PFSK-1 (cell line): Measurements from ENCODE around the gene ARHGEF7.

Source experiments
- FOXP2 ChIP-seq: optimal IDR thresholded peaks from 2 replicates; pipeline ENCODE3; 2011; ENCODE audit warnings: borderline replicate concordance, control low read depth, inconsistent platforms; ENCODE audit not compliant: insufficient read depth; ENCODE audit errors: extremely low read length, extremely low read depth
- POLR2AphosphoS5 ChIP-seq: IDR thresholded peaks from 2 replicates; pipeline ENCODE4 v1.6.1; 2012; ENCODE audit warnings: low read depth, mild to moderate bottlenecking, control low read depth, low read length, moderate library complexity
- REST ChIP-seq, 2 experiments: IDR thresholded peaks; 2 replicates each; pipeline versions ENCODE4 v1.6.1 to v1.8.0; 2011 to 2012; ENCODE audit warnings: low read depth in 2 of 2, low read length in 2 of 2, control low read depth in 1 of 2, inconsistent platforms in 1 of 2, mild to moderate bottlenecking in 1 of 2, moderate library complexity in 1 of 2; ENCODE audit not compliant: insufficient read depth in 1 of 2
- SIN3A ChIP-seq: IDR thresholded peaks from 2 replicates; pipeline ENCODE4 v1.6.1; 2012; ENCODE audit warnings: mild to moderate bottlenecking, low read length, moderate library complexity, borderline replicate concordance; ENCODE audit not compliant: insufficient read depth
- TAF1 ChIP-seq: IDR thresholded peaks from 2 replicates; pipeline ENCODE4 v1.6.1; 2012; ENCODE audit warnings: low read length, control low read depth, borderline replicate concordance; ENCODE audit not compliant: insufficient read depth

ARHGEF7 gene

DNA sequence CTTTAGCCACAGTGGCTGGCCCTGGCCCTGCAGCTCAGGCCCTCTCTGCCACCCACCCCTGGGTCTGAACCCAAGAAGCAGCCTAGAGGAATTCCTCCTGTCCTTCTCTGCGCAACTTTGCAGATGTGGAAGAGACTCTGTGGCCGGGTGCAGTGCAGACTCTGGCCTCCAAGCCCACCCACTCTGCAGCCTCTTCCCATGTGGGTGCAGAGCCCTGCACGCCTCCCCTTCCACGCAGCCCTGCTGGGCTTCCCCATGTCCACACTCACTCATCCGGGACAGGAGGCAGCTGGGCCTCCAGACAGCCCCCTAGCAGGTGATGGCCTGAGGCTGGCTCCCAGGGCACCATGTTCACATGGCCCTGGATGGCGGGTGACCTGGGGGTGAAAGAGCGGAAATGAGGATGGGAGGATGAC is 207.8 kb downstream of the ARHGEF7 start:
- no peak for TF ChIP-seq FOXP2
- no peak for TF ChIP-seq SIN3A
- no peak for TF ChIP-seq TAF1
- no peak for TF ChIP-seq REST (IDR thresholded peaks at IDR 0.05; ENCODE audit: insufficient read depth in 1 of 2, low read depth in 2 of 2, low read length in 2 of 2)
- no peak for TF ChIP-seq POLR2AphosphoS5

DNA sequence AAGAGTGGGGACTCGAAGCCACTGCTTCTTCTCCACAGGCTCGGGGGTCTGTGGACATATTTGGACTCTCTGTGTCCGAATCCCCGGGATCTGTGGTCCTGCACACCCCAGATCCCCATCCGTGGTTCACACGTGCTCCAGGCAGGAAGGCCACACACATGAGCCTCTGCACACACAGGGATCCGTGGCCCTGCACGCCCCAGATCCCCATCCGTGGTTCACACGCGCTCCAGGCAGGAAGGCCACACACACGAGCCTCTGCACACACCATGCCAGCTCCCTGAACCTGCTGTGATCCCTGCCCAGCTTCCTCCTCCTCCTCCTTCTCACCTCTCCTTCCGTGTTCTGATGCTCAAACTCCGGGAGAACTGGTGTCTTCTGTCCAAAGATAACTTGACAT is 208.4 kb downstream of the ARHGEF7 start:
- no peak for TF ChIP-seq SIN3A
- TF ChIP-seq REST (IDR thresholded peaks at IDR 0.05; ENCODE audit: insufficient read depth in 1 of 2, low read depth in 2 of 2, low read length in 2 of 2): no peak
- TF ChIP-seq FOXP2: no peak
- no peak for TF ChIP-seq POLR2AphosphoS5
- no peak for TF ChIP-seq TAF1

DNA sequence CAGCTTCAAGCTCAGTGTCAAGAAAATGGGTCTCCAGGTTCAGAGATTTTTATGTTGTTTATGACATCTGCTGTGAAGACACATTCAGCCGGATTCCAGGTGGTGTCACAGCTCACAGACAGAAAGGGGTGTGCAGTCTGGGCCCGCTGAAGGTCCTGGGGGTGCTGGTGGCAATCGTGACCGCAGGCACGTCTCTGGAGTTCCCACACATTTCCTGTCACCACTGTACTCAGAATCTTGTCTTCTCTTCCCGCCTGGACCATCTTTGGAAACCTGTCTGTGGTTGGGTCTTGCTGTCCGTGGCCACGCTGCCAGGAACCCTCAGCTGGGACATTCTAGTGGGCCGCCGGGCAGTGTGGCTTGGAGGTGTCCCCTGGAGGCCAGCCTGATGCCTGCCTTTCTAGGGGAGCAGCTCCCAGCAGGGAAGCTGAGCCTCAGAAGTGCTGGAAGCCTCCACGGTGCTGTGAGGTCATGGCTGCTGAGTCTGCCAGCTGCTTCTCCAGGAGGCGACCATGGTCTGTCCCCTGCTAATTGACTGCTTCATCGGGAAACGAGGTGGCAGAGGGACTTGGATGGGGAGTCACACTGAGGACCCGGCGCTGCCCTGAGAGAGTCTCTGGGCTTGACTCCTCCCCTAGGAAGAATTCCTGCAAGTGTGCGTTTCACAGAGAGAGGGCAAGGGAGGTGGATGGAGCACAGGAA is 209.0 kb downstream of the ARHGEF7 start:
- TF ChIP-seq POLR2AphosphoS5 (no peak), TAF1 (no peak)

DNA sequence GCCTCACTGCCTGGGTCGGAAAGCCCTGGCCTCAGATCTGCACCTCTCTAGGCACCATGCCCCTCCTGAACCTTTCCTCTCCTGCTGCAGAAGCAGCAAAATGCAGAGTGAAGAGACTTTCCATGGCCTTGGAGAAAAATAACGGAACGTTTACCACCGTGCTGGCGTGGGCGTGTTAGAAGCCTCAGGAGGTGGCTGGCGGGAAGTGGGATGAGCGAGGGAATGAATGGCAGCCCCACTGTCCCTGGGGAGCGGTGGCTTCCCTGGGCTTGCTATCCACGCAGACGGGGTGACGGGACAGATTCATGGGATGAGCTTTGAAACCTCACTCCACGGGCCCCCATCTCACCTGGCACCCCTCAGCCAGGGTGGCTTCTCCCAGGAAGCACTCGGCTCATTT is 209.6 kb downstream of the ARHGEF7 start:
- TF ChIP-seq REST (IDR thresholded peaks at IDR 0.05; ENCODE audit: insufficient read depth in 1 of 2, low read depth in 2 of 2, low read length in 2 of 2) (no peak), FOXP2 (no peak), POLR2AphosphoS5 (no peak), SIN3A (no peak), TAF1 (no peak)

DNA sequence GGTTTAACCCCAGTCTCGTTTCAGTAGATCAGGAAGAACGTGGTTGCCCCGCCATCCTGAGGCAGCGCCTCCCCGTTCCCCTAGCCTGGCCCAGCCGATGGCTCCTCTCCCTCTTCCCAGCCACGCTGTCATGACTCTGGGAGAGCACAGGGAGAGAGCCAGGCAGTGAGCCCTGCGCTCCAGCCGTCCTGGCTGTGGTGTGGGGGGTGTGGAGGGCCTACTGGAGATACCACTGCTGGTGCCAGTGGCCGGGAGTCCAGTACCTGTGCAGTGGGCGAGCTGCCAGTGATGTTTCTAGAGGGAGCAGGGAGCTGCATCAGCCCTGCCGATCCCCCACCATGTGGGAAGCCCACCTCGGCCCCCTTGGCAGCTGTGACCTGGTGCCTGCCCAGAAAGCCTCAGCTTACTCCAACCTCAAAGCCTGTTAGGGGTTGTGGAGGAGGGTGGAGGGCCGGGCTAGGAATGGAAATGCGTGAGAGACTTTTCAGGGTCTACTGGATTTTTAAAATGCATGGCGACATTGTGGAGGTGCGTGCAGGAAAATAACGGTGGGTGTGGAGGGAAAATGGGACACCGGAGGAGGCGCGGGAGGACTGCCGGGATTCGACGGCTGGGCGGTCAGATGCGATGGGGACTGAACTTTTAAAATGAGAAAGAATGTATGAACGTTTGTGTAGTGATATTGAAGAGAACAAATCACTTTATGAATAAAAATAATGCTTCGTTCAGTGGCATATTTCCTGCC is 210.2 kb downstream of the ARHGEF7 start:
- no peak for TF ChIP-seq REST (IDR thresholded peaks at IDR 0.05; ENCODE audit: insufficient read depth in 1 of 2, low read depth in 2 of 2, low read length in 2 of 2)
- TF ChIP-seq TAF1: no peak
- no peak for TF ChIP-seq POLR2AphosphoS5
- TF ChIP-seq SIN3A: no peak
- TF ChIP-seq FOXP2: no peak
